GM12872 (cell line): Measurements from ENCODE around the gene PMP22.

ENCODE experiments used
- TF ChIP-seq, protein P1 (sequence below): IDR thresholded peaks from 3 replicates; pipeline ENCODE4 v1.5.1; 2011; ENCODE audit warnings: low read depth, mild to moderate bottlenecking, low read length, moderate library complexity; ENCODE audit not compliant: insufficient read depth

The PMP22 gene

DNA sequence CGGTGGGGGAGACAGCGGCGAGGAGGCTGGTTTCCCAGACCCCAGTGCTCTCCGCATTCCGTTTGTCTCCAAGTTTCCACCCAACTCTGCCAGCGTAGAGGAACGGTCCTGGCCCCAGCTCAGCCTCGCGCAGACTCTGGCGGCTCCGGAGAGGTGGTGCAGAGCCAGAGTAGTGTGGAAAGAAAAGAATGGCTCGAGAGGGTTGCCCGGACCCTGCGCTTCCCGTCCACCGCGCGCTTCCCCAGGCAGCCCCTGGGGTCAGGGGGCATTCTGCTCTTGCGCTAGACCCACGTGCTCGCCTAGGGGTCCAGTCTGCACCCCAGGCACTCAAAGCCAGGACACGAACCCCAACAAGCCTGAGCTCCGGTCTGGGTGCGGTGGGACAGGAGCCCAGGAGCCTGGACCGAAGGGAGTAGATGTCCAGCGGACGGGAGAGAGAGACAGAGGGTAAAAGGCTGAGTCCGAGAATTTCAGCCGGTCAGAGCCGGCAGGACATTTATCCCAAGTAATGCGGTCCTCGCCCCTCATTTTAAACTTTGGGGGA is 3.8 kb downstream of the PMP22 start:
- TF ChIP-seq, protein P1, sequence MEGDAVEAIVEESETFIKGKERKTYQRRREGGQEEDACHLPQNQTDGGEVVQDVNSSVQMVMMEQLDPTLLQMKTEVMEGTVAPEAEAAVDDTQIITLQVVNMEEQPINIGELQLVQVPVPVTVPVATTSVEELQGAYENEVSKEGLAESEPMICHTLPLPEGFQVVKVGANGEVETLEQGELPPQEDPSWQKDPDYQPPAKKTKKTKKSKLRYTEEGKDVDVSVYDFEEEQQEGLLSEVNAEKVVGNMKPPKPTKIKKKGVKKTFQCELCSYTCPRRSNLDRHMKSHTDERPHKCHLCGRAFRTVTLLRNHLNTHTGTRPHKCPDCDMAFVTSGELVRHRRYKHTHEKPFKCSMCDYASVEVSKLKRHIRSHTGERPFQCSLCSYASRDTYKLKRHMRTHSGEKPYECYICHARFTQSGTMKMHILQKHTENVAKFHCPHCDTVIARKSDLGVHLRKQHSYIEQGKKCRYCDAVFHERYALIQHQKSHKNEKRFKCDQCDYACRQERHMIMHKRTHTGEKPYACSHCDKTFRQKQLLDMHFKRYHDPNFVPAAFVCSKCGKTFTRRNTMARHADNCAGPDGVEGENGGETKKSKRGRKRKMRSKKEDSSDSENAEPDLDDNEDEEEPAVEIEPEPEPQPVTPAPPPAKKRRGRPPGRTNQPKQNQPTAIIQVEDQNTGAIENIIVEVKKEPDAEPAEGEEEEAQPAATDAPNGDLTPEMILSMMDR: no peak

DNA sequence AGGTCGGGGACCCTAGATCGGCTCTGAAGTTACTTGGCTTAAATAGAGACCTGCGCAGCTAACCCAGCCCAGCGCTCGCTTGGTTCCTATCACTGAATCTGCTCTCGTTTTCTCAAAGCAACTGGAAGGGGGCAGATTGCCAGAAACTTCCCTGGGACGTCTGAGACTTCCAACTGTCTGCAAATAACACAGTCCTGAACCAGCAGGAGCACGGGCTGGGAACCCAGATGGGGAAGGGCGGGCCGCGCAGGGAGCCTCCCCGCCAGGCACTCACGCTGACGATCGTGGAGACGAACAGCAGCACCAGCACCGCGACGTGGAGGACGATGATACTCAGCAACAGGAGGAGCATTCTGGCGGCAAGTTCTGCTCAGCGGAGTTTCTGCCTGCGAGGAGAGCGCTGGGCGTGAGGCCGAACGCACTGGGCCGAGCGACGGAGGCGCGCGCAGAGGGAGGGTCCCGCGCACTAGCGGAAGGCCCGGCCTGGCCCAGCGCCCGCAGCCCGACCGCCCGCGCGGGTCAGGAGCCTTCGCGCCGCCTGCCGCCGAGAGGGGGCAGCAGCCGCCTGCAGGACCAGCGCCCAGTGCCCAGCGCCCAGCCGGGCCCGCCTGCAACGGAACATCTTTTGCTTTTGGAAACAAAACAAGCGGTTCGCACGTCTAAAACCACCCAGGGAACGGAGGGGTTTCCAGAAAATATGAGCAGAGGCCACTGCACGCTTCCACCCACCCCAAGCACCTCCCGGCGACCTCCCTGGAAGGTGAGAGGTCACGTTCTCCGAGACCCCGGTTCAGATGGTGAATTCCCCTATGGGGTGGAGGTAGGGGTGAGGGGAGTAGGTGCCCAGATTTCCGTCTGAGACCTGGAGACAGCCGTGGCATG is 4.5 kb downstream of the PMP22 start:
- TF ChIP-seq, protein P1: peak; percentile 51

DNA sequence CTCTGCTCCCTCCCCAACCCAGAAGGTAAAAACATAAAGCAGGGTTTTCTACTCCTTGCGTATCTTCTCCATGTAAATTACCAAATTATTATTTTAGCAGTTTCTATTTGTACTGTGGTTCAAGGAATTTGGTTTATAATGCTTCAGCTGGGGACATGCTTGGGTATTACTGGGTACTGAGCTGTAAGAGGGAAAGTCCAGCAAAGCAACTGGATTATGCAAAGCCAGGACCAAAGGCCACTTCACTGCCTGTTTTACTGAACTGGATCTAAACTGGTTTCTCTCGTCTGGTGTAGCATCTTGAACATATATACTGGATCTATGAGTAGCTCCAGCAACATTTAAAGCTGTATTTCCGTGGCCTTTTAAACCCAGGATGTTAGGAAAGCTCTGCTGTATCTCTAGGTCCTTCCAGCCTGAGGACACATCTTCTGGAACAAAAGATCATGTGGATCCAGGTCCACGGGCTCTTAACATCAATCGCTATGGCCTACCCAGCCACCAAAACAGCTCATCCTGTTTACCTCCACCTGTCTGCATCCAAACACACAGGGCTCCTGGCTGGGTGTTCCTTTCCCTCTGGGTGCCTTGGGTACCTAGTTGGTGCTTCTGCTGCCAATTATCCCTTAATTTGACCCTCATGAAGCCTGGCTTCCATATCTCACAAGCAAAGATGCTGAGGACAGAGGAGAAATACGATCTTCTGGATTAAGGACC is 7.2 kb downstream of the PMP22 start:
- TF ChIP-seq, protein P1: no peak

DNA sequence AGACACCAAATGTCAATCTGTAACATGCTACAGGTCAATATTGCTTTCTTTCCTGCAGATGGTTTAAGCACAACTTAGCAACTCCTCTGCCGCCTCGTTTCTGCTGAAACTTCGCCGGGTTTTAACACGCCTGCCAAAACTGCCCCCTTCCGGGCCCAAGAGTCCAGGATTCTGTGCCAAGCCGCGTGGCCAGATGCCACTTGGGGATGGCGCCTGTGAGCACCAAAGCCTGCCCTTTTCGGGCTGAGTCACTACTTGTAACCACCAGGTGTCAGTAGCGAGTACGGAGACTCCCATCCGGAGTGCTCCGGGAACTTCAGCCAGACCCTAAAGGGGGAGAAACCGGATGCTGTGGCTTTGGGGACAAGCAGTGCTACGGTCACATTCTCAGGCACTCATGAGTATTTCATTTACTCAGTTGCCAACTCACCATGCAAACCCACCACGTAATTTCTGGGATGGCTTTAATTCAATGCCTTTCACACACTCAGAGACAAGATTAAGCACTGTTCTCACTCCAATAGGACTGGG is 7.8 kb downstream of the PMP22 start:
- TF ChIP-seq, protein P1: peak; percentile 90

DNA sequence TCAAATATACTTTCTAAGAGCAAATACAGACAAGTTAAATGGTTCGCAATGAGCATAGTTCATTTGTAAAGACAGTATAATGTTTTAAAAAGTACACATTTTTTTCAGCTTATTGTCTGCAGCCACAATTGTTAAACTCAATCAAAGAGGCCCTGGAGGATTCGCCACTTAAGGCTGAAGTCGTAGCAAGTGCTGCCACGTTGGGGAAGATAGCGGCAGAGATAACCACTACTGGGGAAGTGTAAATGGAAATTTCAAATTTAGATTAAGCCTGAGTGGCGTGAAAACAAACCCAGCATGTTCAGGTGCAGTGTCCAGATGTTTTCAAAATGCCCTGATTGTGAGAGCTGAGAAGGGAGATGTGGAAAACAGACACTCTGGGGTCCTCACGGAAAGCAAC is 8.4 kb downstream of the PMP22 start:
- TF ChIP-seq, protein P1: no peak

DNA sequence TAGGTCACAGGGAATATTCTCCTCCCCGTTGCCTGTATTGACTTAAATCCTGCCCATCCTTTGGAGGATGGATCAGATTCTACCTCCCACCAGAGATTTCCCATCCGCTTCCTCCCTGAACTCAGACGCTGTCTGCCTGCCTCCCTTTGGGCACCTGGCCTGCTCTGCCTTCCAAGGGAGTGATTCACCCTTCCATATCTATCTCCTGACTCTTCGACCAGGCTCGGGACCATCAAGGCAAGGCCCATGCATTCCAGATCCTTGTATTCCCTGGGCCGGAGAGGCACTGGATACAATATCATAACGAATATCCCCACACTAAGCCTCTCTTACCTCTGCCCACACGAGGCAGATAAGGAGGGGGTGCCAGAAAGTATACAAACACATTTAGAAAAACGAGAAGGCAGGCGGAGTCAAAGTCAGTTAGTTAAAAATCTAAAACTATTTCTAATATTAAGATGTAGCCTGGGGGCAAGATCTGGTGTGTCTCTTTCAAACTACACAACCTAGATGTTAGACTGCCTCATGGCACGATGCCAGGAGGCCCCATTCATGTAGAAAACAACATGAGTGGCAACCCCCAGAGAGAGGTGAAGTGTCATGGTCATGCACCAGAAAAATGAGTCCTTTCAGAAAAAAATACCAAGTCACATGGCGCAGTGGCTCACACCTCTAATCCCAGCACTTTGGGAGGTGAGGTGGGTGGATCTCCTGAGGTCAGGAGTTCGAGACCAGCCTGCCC is 9.2 kb downstream of the PMP22 start:
- TF ChIP-seq, protein P1: no peak
